Ovary (tissue), 3 donors: ENCODE results near the gene RNF186.

Source experiments
- EP300 ChIP-seq: sonication (generic); formaldehyde crosslinking; IDR thresholded peaks from one replicate; pipeline ENCODE4 v1.6.1; 2017; ENCODE audit warnings: antibody characterized with exemption
- POLR2A ChIP-seq: fragments of 450-650 bp; IDR thresholded peaks from one replicate; pipeline ENCODE4 v1.6.1; 2017; ENCODE audit warnings: antibody characterized with exemption, mild to moderate bottlenecking, moderate library complexity
- TF ChIP-seq, protein P1 (sequence below), 3 donors: fragments of 450-650 bp in 2 of 3; fragments of 200-600 bp in 1 of 3; IDR thresholded peaks; one replicate each; pipeline versions ENCODE4 v1.5.1 to v1.8.0; 2016 to 2022; ENCODE audit warnings: antibody characterized with exemption in 3 of 3, mild to moderate bottlenecking in 1 of 3
- donor health status: DM: no; HTN: no; CAD: no.

DNA sequence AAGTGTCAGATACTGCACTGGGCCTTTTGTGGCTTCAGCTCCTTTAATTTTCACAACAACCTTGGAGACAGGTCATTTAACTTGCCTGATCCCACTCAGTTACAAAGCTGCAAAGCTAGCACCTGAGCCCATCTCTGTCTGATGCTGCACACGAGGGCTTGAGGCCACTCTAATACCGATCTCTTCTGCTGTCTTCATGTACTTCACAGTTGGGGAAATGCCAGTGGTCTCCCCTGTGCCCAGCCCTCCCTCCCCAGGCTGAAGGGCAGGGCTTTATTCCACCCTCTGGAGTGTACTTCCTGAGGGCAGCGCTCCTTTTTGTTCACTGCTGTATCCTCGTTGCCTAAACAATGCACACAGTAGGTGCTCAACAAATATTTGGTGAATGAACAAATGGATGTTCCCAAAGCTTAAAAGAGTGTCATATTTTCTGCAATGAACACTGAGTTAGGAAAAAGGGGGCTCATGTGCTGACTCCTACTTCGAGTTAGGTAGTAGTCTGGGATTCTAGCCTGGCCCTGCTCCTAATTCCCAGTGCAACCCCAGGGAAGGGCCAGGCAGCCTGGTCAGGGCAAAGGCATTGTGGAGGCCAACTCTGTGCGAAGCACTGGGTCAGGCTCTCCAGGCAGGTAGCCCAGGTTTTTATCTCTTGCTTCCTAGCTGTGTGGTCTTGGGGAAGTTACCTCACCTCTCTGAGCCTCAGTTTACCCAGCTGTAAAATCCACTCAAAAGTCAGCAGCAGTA, 16.4 kb downstream of the RNF186 start:
- TF ChIP-seq, protein P1, sequence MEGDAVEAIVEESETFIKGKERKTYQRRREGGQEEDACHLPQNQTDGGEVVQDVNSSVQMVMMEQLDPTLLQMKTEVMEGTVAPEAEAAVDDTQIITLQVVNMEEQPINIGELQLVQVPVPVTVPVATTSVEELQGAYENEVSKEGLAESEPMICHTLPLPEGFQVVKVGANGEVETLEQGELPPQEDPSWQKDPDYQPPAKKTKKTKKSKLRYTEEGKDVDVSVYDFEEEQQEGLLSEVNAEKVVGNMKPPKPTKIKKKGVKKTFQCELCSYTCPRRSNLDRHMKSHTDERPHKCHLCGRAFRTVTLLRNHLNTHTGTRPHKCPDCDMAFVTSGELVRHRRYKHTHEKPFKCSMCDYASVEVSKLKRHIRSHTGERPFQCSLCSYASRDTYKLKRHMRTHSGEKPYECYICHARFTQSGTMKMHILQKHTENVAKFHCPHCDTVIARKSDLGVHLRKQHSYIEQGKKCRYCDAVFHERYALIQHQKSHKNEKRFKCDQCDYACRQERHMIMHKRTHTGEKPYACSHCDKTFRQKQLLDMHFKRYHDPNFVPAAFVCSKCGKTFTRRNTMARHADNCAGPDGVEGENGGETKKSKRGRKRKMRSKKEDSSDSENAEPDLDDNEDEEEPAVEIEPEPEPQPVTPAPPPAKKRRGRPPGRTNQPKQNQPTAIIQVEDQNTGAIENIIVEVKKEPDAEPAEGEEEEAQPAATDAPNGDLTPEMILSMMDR (IDR thresholded peaks at IDR 0.05) = no peak
- no peak for TF ChIP-seq POLR2A
- TF ChIP-seq EP300 = no peak
